Gastroesophageal sphincter (tissue), 3 donors: ENCODE data around the gene KCNMA1.

ENCODE experiments used
- CTCF ChIP-seq, 4 experiments: fragments of 200-600 bp in 2 of 4; fragments of 450-650 bp in 2 of 4; sonication (generic) in 1 of 4; IDR thresholded peaks; one replicate each; pipeline ENCODE4 v1.5.1; 2017 to 2019; ENCODE audit warnings: antibody characterized with exemption in 4 of 4, mild to moderate bottlenecking in 2 of 4, moderate library complexity in 2 of 4
- EP300 ChIP-seq: sonication (generic); formaldehyde crosslinking; IDR thresholded peaks from one replicate; pipeline ENCODE4 v1.6.1; 2017; ENCODE audit warnings: antibody characterized with exemption, mild to moderate bottlenecking
- POLR2A ChIP-seq, 2 donors: fragments of 450-650 bp; IDR thresholded peaks; one replicate each; pipeline ENCODE4 v1.6.1; 2017; ENCODE audit warnings: antibody characterized with exemption in 2 of 2, mild to moderate bottlenecking in 2 of 2, moderate library complexity in 1 of 2
- POLR2AphosphoS5 ChIP-seq: sonication (generic); formaldehyde crosslinking; IDR thresholded peaks from one replicate; pipeline ENCODE4 v1.6.1; 2017; ENCODE audit warnings: antibody characterized with exemption

DNA sequence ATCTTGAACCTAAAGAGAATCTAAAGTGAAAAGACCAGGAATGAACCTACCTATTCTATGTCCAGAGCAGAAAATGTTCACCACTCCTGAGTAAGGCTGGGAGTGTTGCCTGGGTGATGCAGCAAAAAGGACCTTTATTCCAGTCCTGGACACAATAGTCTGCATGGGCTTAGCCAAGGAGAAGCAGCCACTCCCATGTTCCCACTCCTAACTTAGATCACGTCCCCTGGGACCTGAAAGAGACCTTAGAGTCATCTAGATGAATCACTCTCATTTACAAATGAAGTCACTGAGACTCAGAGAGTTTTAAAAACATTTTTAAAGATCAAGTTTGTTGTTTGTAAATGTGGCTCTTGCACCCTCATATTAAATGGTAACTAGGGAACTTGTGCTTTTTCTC is 763.4 kb downstream of the KCNMA1 start:
- TF ChIP-seq POLR2A (IDR thresholded peaks at IDR 0.05) (no peak), CTCF (IDR thresholded peaks at IDR 0.05) (no peak), EP300 (no peak), POLR2AphosphoS5 (no peak)
